Measurements from ENCODE around the gene YWHAH.

YWHAH gene

GRCh38 chr22:31901388-31902137 is 42.8 kb upstream of the YWHAH start:
- no peak for DNase-seq (ENCODE audit: extremely low read depth, low read depth)

GRCh38 chr22:31904651-31905050 is 39.7 kb upstream of the YWHAH start:
- no peak for TF ChIP-seq CTCF (IDR thresholded peaks at IDR 0.05; ENCODE audit: low read depth, low read length)
- no peak for DNase-seq (ENCODE audit: extremely low read depth, low read depth)

More at GRCh38 chr22:31901388-31902137, 42.8 kb upstream of the YWHAH start:
- TF ChIP-seq CTCF (IDR thresholded peaks at IDR 0.05; ENCODE audit: low read depth, low read length), result no peak

GRCh38 chr22:31905356-31905755 is 39.0 kb upstream of the YWHAH start:
- no peak for TF ChIP-seq CTCF (IDR thresholded peaks at IDR 0.05; ENCODE audit: low read depth, low read length)
- DNase-seq (ENCODE audit: extremely low read depth, low read depth), result no peak

- DNase-seq (ENCODE audit: extremely low read depth, low read depth), result no peak
- TF ChIP-seq CTCF (IDR thresholded peaks at IDR 0.05; ENCODE audit: low read depth, low read length), result no peak
Observed at GRCh38 chr22:31906086-31906485, 38.2 kb upstream of the YWHAH start.

- no peak for TF ChIP-seq CTCF (IDR thresholded peaks at IDR 0.05; ENCODE audit: low read depth, low read length)
- DNase-seq (ENCODE audit: extremely low read depth, low read depth), result no peak
Observed at GRCh38 chr22:31906569-31906968, 37.8 kb upstream of the YWHAH start.

GRCh38 chr22:31909977-31910376 is 34.4 kb upstream of the YWHAH start:
- no peak for DNase-seq (ENCODE audit: extremely low read depth, low read depth)
- TF ChIP-seq CTCF (IDR thresholded peaks at IDR 0.05; ENCODE audit: low read depth, low read length), result no peak

GRCh38 chr22:31911565-31912406 is 32.5 kb upstream of the YWHAH start:
- TF ChIP-seq CTCF (IDR thresholded peaks at IDR 0.05; ENCODE audit: low read depth, low read length), result no peak
- DNase-seq (ENCODE audit: extremely low read depth, low read depth), result no peak
